Activated CD8-positive, alpha-beta T cell treated with anti-CD3 and anti-CD28 coated beads for 36 hours (primary cell): ENCODE measurements around the gene DRC1. TPM values are rescaled to one million over a fixed set of nuclear protein-coding genes. Genes with fewer than 3 reads are reported as not detected.

ENCODE experiments used
- ATAC-seq: fragments of 200-7000 bp; cut with Tn5 transposase; one replicate; pipeline ENCODE4 v1.10.0; 2021; ENCODE audit warnings: mild to moderate bottlenecking, moderate library complexity
- CTCF ChIA-PET: fragments of 350-600 bp; sonication (Branson Sonifier 250); formaldehyde crosslinking; loops from one replicate; lab custom pipeline; 2021; ENCODE audit warnings: antibody characterized with exemption; lab: Charles Lee
- POLR2A ChIA-PET: fragments of 350-600 bp; sonication (Branson Sonifier 250); formaldehyde crosslinking; loops from one replicate; lab custom pipeline; 2021; ENCODE audit warnings: antibody characterized with exemption; lab: Charles Lee
- DNase-seq: peaks from one replicate; pipeline ENCODE4 v3.0.0-alpha.2; 2020
- H3K27ac Mint-ChIP-seq: one replicate; pipeline ENCODE4 v1.8.0; 2021; ENCODE audit warnings: mild to moderate bottlenecking, mixed read lengths
- H3K27me3 Mint-ChIP-seq: one replicate; pipeline ENCODE4 v1.8.0; 2021; ENCODE audit warnings: mixed read lengths
- H3K36me3 Mint-ChIP-seq: one replicate; pipeline ENCODE4 v1.8.0; 2021; ENCODE audit warnings: low read depth, mixed read lengths
- H3K4me1 Mint-ChIP-seq: one replicate; pipeline ENCODE4 v1.8.0; 2021; ENCODE audit warnings: low read depth, mixed read lengths
- H3K4me3 Mint-ChIP-seq: one replicate; pipeline ENCODE4 v1.8.0; 2021; ENCODE audit warnings: mild to moderate bottlenecking, moderate library complexity, mixed read lengths
- H3K9me3 Mint-ChIP-seq: one replicate; pipeline ENCODE4 v1.8.0; 2021; ENCODE audit warnings: mixed read lengths
- CTCF ChIP-seq: fragments of 200-600 bp; IDR thresholded peaks from one replicate; pipeline ENCODE4 v1.8.0; 2022; ENCODE audit warnings: antibody characterized with exemption, mild to moderate bottlenecking
- intact Hi-C: fragments of 100-400 bp; cut with micrococcal nuclease; formaldehyde crosslinking; loops from one replicate; pipeline ENCODE4 v1.10.0; 2022
- total RNA-seq, 2 experiments: library from RNA; stranded (reverse); gene quantifications; one replicate each; pipeline ENCODE4 v1.2.3, GENCODE V29; 2021

DRC1 gene
- total RNA-seq, 2 experiments from 2014 or later, result not detected

- ATAC-seq, result no peak
- CTCF ChIA-PET, result interaction anchor here (0.8 kb wide), 1 partner anchor 10 kb away, joined by 3 read pairs; no protein-coding TSS in a partner anchor
- H3K9me3 Mint-ChIP-seq, result no peaks in the 10 kb centered on the region
- no peak for DNase-seq
- no peaks in the 10 kb centered on the region for H3K36me3 Mint-ChIP-seq
- intact Hi-C loops, result no loop called here
- no peaks in the 10 kb centered on the region for H3K4me1 Mint-ChIP-seq
- no peaks in the 10 kb centered on the region for H3K27me3 Mint-ChIP-seq
- no peak overlapping the region for H3K4me3 Mint-ChIP-seq
- no peak overlapping the region for H3K27ac Mint-ChIP-seq
- POLR2A ChIA-PET, result no interaction called here
- TF ChIP-seq CTCF, result no peak
These were observed 52.0 kb downstream of the DRC1 start for GRCh38 chr2:26453421-26454329.

GRCh38 chr2:26454561-26455001 is 52.9 kb downstream of the DRC1 start:
- ATAC-seq, result no peak
- no peak overlapping the region for H3K4me3 Mint-ChIP-seq
- H3K27ac Mint-ChIP-seq, result no peak overlapping the region
- DNase-seq, result no peak
- no peaks in the 10 kb centered on the region for H3K27me3 Mint-ChIP-seq
- no peaks in the 10 kb centered on the region for H3K4me1 Mint-ChIP-seq
- no peaks in the 10 kb centered on the region for H3K36me3 Mint-ChIP-seq
- ChIA-PET POLR2A (no interaction called here), CTCF (no interaction called here)
- TF ChIP-seq CTCF, result no peak
- intact Hi-C loops, result no loop called here
- H3K9me3 Mint-ChIP-seq, result no peaks in the 10 kb centered on the region

GRCh38 chr2:26455037-26455669 is 53.4 kb downstream of the DRC1 start:
- H3K9me3 Mint-ChIP-seq, result no peaks in the 10 kb centered on the region
- no peaks in the 10 kb centered on the region for H3K27me3 Mint-ChIP-seq
- ChIA-PET POLR2A (no interaction called here), CTCF (no interaction called here)
- TF ChIP-seq CTCF, result no peak
- ATAC-seq (no peak), DNase-seq (no peak)
- H3K36me3 Mint-ChIP-seq, result no peaks in the 10 kb centered on the region
- H3K4me3 Mint-ChIP-seq, result no peak overlapping the region
- H3K27ac Mint-ChIP-seq, result no peak overlapping the region
- intact Hi-C loops, result no loop called here
- H3K4me1 Mint-ChIP-seq, result no peaks in the 10 kb centered on the region

DNA sequence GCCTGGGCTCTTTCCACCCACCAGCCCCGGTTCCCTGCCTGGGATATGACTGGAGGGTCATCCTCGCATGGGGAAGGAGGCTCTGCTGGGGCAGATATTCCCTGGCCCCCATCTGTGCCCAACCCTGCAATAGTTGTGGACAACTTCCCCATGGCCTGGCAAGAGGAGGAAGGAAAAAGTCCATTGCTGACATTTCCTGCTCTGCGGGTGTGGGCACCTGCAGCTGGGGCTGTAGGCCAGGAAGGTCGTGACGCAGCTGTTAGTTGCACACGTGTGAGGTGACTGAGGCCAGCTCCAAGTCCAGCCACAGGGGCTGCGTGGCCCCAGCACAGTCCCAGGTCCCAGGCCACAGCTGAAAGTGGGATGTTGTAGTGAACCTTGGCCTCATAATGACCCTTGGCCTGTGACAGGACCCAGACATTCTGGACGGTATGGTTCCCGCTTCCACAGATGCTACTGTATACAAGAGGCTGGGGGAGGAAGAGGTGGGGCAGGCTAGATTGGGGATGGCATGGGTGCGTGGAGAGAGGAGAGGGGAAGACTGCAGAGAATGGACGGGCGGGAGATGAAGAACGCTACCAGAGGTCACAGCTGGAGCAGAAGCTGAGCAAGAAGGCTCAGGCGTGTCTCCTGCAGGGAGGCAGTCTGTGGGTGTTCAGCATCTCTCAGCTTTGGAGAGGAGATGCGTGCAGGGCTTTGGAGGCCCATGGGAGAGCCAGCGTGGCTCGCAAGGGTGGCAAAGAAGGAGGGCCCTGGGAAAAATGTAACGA is 54.1 kb downstream of the DRC1 start:
- CTCF ChIA-PET, result interaction anchor here (1.2 kb wide), 1 partner anchor 13 kb away, joined by 3 read pairs; no protein-coding TSS in a partner anchor
- Mint-ChIP-seq H3K27ac (no peak overlapping the region), H3K4me1 (no peaks in the 10 kb centered on the region), H3K27me3 (no peaks in the 10 kb centered on the region), H3K36me3 (no peaks in the 10 kb centered on the region), H3K4me3 (no peak overlapping the region), H3K9me3 (no peaks in the 10 kb centered on the region)
- intact Hi-C loops, result no loop called here
- no peak for DNase-seq
- no peak for ATAC-seq
- TF ChIP-seq CTCF, result no peak
- POLR2A ChIA-PET, result no interaction called here
